ENCODE data around the gene SIPA1.
"Not testable (repeated sequence)": the region's sequence is repeated elsewhere in the genome, so short reads cannot be mapped to it uniquely, and the experiment has no call there.

Gene SIPA1

GRCh38 chr11:65685981-65686380, 48.1 kb downstream of the SIPA1 start:
- Histone ChIP-seq H3K9me3 (ENCODE audit: control insufficient read depth, low read length) (no peaks in the 10 kb centered on the region), H3K4me1 (no peaks in the 10 kb centered on the region), H3K36me3 (ENCODE audit: control insufficient read depth, insufficient read depth, low read length) (no peaks in the 10 kb centered on the region), H2AFZ (no peak overlapping the region), H3K4me3 (ENCODE audit: low read depth, low read length) (no peak overlapping the region), H3K4me2 (ENCODE audit: low read length) (no peak overlapping the region), H3K27ac (no peak overlapping the region), H3K9ac (no peak overlapping the region), H3K27me3 (ENCODE audit: control insufficient read depth, insufficient read depth, low read length) (no peaks in the 10 kb centered on the region), H3K79me2 (no peaks in the 10 kb centered on the region)
- TF ChIP-seq CTCF (IDR thresholded peaks at IDR 0.05): no peak

- not testable (repeated sequence) for H3K9ac ChIP-seq; H3K79me2 ChIP-seq; H3K4me1 ChIP-seq; H2AFZ ChIP-seq; H3K4me2 ChIP-seq (ENCODE audit: low read length); H3K9me3 ChIP-seq (ENCODE audit: control insufficient read depth, low read length); H3K27me3 ChIP-seq (ENCODE audit: control insufficient read depth, insufficient read depth, low read length); H3K36me3 ChIP-seq (ENCODE audit: control insufficient read depth, insufficient read depth, low read length); H3K27ac ChIP-seq; H3K4me3 ChIP-seq (ENCODE audit: low read depth, low read length)
Observed at GRCh38 chr11:65691847-65692246, 53.9 kb downstream of the SIPA1 start.

GRCh38 chr11:65692367-65692766, 54.5 kb downstream of the SIPA1 start:
- Histone ChIP-seq H2AFZ (no peak overlapping the region), H3K4me3 (ENCODE audit: low read depth, low read length) (no peak overlapping the region), H3K79me2 (no peaks in the 10 kb centered on the region), H3K9me3 (ENCODE audit: control insufficient read depth, low read length) (no peaks in the 10 kb centered on the region), H3K27me3 (ENCODE audit: control insufficient read depth, insufficient read depth, low read length) (no peaks in the 10 kb centered on the region), H3K4me2 (ENCODE audit: low read length) (no peak overlapping the region), H3K9ac (no peak overlapping the region), H3K4me1 (no peaks in the 10 kb centered on the region), H3K36me3 (ENCODE audit: control insufficient read depth, insufficient read depth, low read length) (no peaks in the 10 kb centered on the region), H3K27ac (no peak overlapping the region)
- TF ChIP-seq CTCF (IDR thresholded peaks at IDR 0.05): no peak

GRCh38 chr11:65695459-65696241, 57.7 kb downstream of the SIPA1 start:
- Histone ChIP-seq H3K27ac (no peak overlapping the region), H3K4me2 (ENCODE audit: low read length) (no peak overlapping the region), H3K36me3 (ENCODE audit: control insufficient read depth, insufficient read depth, low read length) (no peaks in the 10 kb centered on the region), H3K27me3 (ENCODE audit: control insufficient read depth, insufficient read depth, low read length) (no peaks in the 10 kb centered on the region), H2AFZ (no peak overlapping the region), H3K79me2 (no peaks in the 10 kb centered on the region), H3K9ac (no peak overlapping the region), H3K4me3 (ENCODE audit: low read depth, low read length) (no peak overlapping the region), H3K9me3 (ENCODE audit: control insufficient read depth, low read length) (no peaks in the 10 kb centered on the region), H3K4me1 (no peaks in the 10 kb centered on the region)
- TF ChIP-seq CTCF (IDR thresholded peaks at IDR 0.05): no peak

- no peaks in the 10 kb centered on the region for H3K27me3 ChIP-seq (ENCODE audit: control insufficient read depth, insufficient read depth, low read length)
- no peaks in the 10 kb centered on the region for H3K36me3 ChIP-seq (ENCODE audit: control insufficient read depth, insufficient read depth, low read length)
- no peak overlapping the region for H3K9ac ChIP-seq
- no peaks in the 10 kb centered on the region for H3K79me2 ChIP-seq
- H2AFZ ChIP-seq: no peak overlapping the region
- no peak for TF ChIP-seq CTCF (IDR thresholded peaks at IDR 0.05)
- H3K4me3 ChIP-seq (ENCODE audit: low read depth, low read length): no peak overlapping the region
- no peaks in the 10 kb centered on the region for H3K4me1 ChIP-seq
- H3K9me3 ChIP-seq (ENCODE audit: control insufficient read depth, low read length): no peaks in the 10 kb centered on the region
- no peak overlapping the region for H3K27ac ChIP-seq
- no peak overlapping the region for H3K4me2 ChIP-seq (ENCODE audit: low read length)
Observed at GRCh38 chr11:65696802-65697552, 59.1 kb downstream of the SIPA1 start.

Measured in parathyroid adenoma (tissue), 2 donors.